ENCODE data around the gene RPL6. TPM values are rescaled to one million over a fixed set of nuclear protein-coding genes. Genes with fewer than 3 reads are reported as not detected.
"Not testable (repeated sequence)": the region's sequence is repeated elsewhere in the genome, so short reads cannot be mapped to it uniquely, and the experiment has no call there.

Gene RPL6
- total RNA-seq, 1 donor from 2014 or later = 896 TPM

DNA sequence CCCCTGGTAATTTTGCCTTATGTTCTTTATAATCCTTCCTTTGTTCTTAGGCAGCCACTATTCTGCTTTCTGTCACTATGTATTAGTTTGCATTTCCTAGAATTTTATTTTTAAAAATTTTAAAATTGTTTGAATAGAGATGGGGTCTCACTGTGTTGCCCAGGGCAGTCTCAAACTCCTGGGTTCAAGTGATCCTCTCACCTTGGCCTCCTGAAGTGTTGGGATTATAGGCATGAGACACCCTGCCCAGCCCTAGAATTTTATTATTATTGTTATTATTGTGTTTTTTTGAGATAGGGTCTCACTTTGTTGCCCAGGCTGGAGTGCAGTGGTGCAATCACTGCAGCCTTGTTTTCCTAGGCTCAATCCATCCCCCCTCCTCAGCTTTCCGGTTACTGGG lies 12.0 kb upstream of the RPL6 start:
- no peaks in the 10 kb centered on the region for H3K36me3 ChIP-seq (ENCODE audit: control insufficient read depth in 3 of 3, insufficient read depth in 3 of 3, low read length in 3 of 3)
- no peak overlapping the region for H3K27ac ChIP-seq (ENCODE audit: low read depth, low read length)
- peaks cover 30 to 52% (median 46%) of the 10 kb centered on the region in 3 donors for H3K4me1 ChIP-seq (ENCODE audit: control insufficient read depth in 3 of 3, insufficient read depth in 3 of 3, low read length in 3 of 3)
- no peak overlapping the region for H3K4me3 ChIP-seq (ENCODE audit: low read length in 3 of 3)
- no peaks in the 10 kb centered on the region for H3K9me3 ChIP-seq (ENCODE audit: control insufficient read depth in 3 of 3, low read length in 3 of 3)
- H3K9ac ChIP-seq (ENCODE audit: low read depth in 1 of 3, low read length in 3 of 3) = no peak overlapping the region
- no peaks in the 10 kb centered on the region for H3K27me3 ChIP-seq (ENCODE audit: control insufficient read depth in 3 of 3, insufficient read depth in 3 of 3, low read length in 3 of 3)

GRCh38 chr12:112420740-112421139 lies 11.3 kb upstream of the RPL6 start:
- H3K9ac ChIP-seq (ENCODE audit: low read depth in 1 of 3, low read length in 3 of 3) = no peak overlapping the region
- no peak overlapping the region for H3K4me3 ChIP-seq (ENCODE audit: low read length in 3 of 3)
- H3K4me1 ChIP-seq (ENCODE audit: control insufficient read depth in 3 of 3, insufficient read depth in 3 of 3, low read length in 3 of 3) = peaks cover 30 to 52% (median 46%) of the 10 kb centered on the region in 3 donors
- no peak overlapping the region for H3K27ac ChIP-seq (ENCODE audit: low read depth, low read length)
- H3K27me3 ChIP-seq (ENCODE audit: control insufficient read depth in 3 of 3, insufficient read depth in 3 of 3, low read length in 3 of 3) = no peaks in the 10 kb centered on the region
- no peaks in the 10 kb centered on the region for H3K9me3 ChIP-seq (ENCODE audit: control insufficient read depth in 3 of 3, low read length in 3 of 3)
- no peaks in the 10 kb centered on the region for H3K36me3 ChIP-seq (ENCODE audit: control insufficient read depth in 3 of 3, insufficient read depth in 3 of 3, low read length in 3 of 3)

DNA sequence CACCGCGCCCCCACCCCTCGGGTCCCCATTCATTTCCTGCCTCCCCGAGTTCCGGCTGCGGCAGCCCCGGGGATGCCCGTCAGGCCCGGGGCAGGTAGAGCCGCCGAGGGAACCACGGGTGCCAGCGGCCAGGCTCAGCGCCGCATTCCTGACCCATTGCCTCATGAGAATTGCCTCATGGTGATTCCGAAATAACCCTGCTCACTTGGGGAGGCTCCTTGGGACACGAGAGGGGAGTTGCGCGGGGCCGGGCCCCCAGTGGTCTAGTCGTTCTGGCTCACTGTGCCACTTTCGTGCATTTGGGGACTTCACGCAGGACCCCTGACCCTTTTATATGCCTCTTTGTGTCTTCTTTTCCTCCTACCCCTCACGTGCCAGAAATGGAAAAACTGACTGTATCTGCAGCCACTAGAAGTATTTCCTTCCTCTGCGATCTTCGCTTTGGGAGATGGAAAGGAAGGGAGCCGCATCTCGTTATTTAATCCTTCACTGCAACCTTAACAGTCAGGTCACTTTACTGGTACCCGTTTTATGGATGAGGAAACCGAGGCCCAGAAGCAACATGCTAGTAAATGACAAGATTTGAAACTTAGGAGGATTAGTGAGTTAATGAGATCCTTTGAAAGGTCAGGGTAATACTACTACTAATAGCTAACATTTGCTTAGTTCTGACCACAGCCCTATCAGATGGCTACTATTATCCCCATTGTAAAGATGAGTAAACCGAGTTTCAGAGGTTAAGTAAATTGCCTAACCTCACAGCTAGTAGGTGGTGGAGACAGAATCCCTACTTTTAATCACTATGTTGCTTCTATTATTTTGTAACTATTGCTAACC lies 10.1 kb upstream of the RPL6 start:
- H3K27me3 ChIP-seq (ENCODE audit: control insufficient read depth in 3 of 3, insufficient read depth in 3 of 3, low read length in 3 of 3) = no peaks in the 10 kb centered on the region
- H3K4me3 ChIP-seq (ENCODE audit: low read length in 3 of 3) = peak overlapping the region; percentile 91 to 98 (median 96)
- H3K27ac ChIP-seq (ENCODE audit: low read depth, low read length) = peak overlapping the region; percentile 99
- peak overlapping the region; percentile 93 to 98 (median 95) for H3K9ac ChIP-seq (ENCODE audit: low read depth in 1 of 3, low read length in 3 of 3)
- H3K36me3 ChIP-seq (ENCODE audit: control insufficient read depth in 3 of 3, insufficient read depth in 3 of 3, low read length in 3 of 3) = no peaks in the 10 kb centered on the region
- H3K9me3 ChIP-seq (ENCODE audit: control insufficient read depth in 3 of 3, low read length in 3 of 3) = no peaks in the 10 kb centered on the region
- peaks cover 30 to 47% (median 39%) of the 10 kb centered on the region in 3 donors for H3K4me1 ChIP-seq (ENCODE audit: control insufficient read depth in 3 of 3, insufficient read depth in 3 of 3, low read length in 3 of 3)

DNA sequence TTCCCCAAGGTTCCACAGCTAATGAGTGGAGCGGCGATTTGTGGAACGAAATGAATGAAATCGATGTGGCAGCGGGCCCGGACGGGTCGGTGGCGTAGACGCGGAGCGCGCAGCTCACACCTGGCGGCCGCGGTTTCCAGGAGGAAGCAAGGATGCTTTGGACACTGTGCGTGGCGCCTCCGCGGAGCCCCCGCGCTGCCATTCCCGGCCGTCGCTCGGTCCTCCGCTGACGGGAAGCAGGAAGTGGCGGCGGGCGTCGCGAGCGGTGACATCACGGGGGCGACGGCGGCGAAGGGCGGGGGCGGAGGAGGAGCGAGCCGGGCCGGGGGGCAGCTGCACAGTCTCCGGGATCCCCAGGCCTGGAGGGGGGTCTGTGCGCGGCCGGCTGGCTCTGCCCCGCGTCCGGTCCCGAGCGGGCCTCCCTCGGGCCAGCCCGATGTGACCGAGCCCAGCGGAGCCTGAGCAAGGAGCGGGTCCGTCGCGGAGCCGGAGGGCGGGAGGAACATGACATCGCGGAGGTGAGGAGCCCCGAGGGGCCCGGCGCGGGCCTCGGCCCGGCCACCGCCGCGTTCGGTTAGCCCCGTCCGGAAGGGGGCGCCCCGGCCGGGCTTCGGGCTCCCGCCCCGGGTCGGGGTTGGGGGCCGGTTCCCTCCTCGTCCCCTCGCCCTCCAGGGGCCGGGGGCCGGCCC lies 9.3 kb upstream of the RPL6 start, which contains the start of gene PTPN11:
Gene PTPN11 (plus strand): TSS at position 340 of the 689 bp plus-strand sequence. CDS start 165 bp downstream, at position 505.
- no peaks in the 10 kb centered on the region for H3K27me3 ChIP-seq (ENCODE audit: control insufficient read depth in 3 of 3, insufficient read depth in 3 of 3, low read length in 3 of 3)
- H3K9me3 ChIP-seq (ENCODE audit: control insufficient read depth in 3 of 3, low read length in 3 of 3) = no peaks in the 10 kb centered on the region
- peak within 1 kb of the TSS; percentile 91 to 98 (median 96) for H3K4me3 ChIP-seq (ENCODE audit: low read length in 3 of 3)
- H3K4me1 ChIP-seq (ENCODE audit: control insufficient read depth in 3 of 3, insufficient read depth in 3 of 3, low read length in 3 of 3) = peaks cover 30 to 39% (median 32%) of the 10 kb centered on the region in 3 donors
- peak within 1 kb of the TSS; percentile 93 to 98 (median 95) for H3K9ac ChIP-seq (ENCODE audit: low read depth in 1 of 3, low read length in 3 of 3)
- peak within 1 kb of the TSS; percentile 99 for H3K27ac ChIP-seq (ENCODE audit: low read depth, low read length)
- no peaks in the 10 kb centered on the region for H3K36me3 ChIP-seq (ENCODE audit: control insufficient read depth in 3 of 3, insufficient read depth in 3 of 3, low read length in 3 of 3)

DNA sequence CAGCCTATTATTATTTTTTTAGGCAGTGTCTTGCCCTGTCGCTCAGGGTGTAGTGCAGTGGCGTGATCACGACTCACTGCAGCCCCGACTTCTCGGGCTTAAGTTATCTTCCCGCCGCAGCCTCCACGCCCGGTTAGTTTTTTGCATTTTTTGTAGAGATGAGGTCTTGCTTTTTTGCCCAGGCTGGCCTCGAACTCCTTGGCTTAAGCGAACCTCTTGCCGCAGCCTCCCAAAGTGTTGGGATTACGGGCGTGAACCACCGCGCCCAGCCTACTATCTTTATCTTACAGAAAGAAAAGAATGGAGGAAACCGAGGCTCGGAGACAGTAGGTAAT lies 8.8 kb upstream of the RPL6 start:
- Histone ChIP-seq H3K9me3 (ENCODE audit: control insufficient read depth in 3 of 3, low read length in 3 of 3) (no peaks in the 10 kb centered on the region), H3K27ac (ENCODE audit: low read depth, low read length) (peak overlapping the region; percentile 99), H3K36me3 (ENCODE audit: control insufficient read depth in 3 of 3, insufficient read depth in 3 of 3, low read length in 3 of 3) (no peaks in the 10 kb centered on the region), H3K4me1 (ENCODE audit: control insufficient read depth in 3 of 3, insufficient read depth in 3 of 3, low read length in 3 of 3) (peaks cover 27 to 34% (median 29%) of the 10 kb centered on the region in 3 donors), H3K9ac (ENCODE audit: low read depth in 1 of 3, low read length in 3 of 3) (peak overlapping the region; percentile 91 to 98 (median 95)), H3K27me3 (ENCODE audit: control insufficient read depth in 3 of 3, insufficient read depth in 3 of 3, low read length in 3 of 3) (no peaks in the 10 kb centered on the region), H3K4me3 (ENCODE audit: low read length in 3 of 3) (peak overlapping the region; percentile 91 to 98 (median 96))

GRCh38 chr12:112415457-112415856 lies 6.1 kb upstream of the RPL6 start:
- not testable (repeated sequence) for H3K27ac ChIP-seq (ENCODE audit: low read depth, low read length); H3K36me3 ChIP-seq (ENCODE audit: control insufficient read depth in 3 of 3, insufficient read depth in 3 of 3, low read length in 3 of 3); H3K9ac ChIP-seq (ENCODE audit: low read depth in 1 of 3, low read length in 3 of 3); H3K27me3 ChIP-seq (ENCODE audit: control insufficient read depth in 3 of 3, insufficient read depth in 3 of 3, low read length in 3 of 3); H3K4me3 ChIP-seq (ENCODE audit: low read length in 3 of 3); H3K9me3 ChIP-seq (ENCODE audit: control insufficient read depth in 3 of 3, low read length in 3 of 3)
- H3K4me1 ChIP-seq (ENCODE audit: control insufficient read depth in 3 of 3, insufficient read depth in 3 of 3, low read length in 3 of 3) = peaks cover 12 to 20% (median 14%) of the 10 kb centered on the region in 3 donors

- Histone ChIP-seq H3K27ac (ENCODE audit: low read depth, low read length) (no peak overlapping the region), H3K9ac (ENCODE audit: low read depth in 1 of 3, low read length in 3 of 3) (no peak overlapping the region), H3K4me3 (ENCODE audit: low read length in 3 of 3) (no peak overlapping the region)
Observed at GRCh38 chr12:112413855-112414625, 4.6 kb upstream of the RPL6 start.

DNA sequence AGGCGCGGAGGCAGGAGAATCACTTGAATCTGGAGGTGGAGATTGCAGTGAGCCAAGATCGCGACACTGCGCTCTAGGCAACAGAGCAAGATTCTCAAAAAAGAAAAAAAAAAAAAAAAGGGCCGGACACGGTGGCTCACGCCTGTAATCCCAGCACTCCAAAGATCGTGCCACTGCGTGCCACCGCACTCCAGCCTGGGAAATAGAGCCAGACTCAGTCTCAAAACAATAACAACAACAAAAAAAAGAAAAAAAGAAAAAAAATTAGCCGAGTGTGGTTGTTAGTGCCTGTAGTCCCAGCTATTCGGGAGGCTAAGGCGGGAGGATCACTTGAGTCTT lies 470 bp upstream of the RPL6 start:
- no peak overlapping the region for H3K9ac ChIP-seq (ENCODE audit: low read depth in 1 of 3, low read length in 3 of 3)
- H3K27ac ChIP-seq (ENCODE audit: low read depth, low read length) = peak overlapping the region; percentile 82
- peaks cover 3 to 19% (median 7%) of the 10 kb centered on the region in 3 donors for H3K4me1 ChIP-seq (ENCODE audit: control insufficient read depth in 3 of 3, insufficient read depth in 3 of 3, low read length in 3 of 3)
- peak overlapping the region in 2 of 3 donors; percentile 84 to 96 for H3K4me3 ChIP-seq (ENCODE audit: low read length in 3 of 3)
- peaks cover 21 to 30% (median 28%) of the 10 kb centered on the region in 3 donors for H3K36me3 ChIP-seq (ENCODE audit: control insufficient read depth in 3 of 3, insufficient read depth in 3 of 3, low read length in 3 of 3)
- H3K27me3 ChIP-seq (ENCODE audit: control insufficient read depth in 3 of 3, insufficient read depth in 3 of 3, low read length in 3 of 3) = no peaks in the 10 kb centered on the region
- H3K9me3 ChIP-seq (ENCODE audit: control insufficient read depth in 3 of 3, low read length in 3 of 3) = no peaks in the 10 kb centered on the region

More at GRCh38 chr12:112413855-112414625, 4.6 kb upstream of the RPL6 start:
- Histone ChIP-seq H3K9me3 (ENCODE audit: control insufficient read depth in 3 of 3, low read length in 3 of 3) (no peaks in the 10 kb centered on the region), H3K36me3 (ENCODE audit: control insufficient read depth in 3 of 3, insufficient read depth in 3 of 3, low read length in 3 of 3) (no peaks in the 10 kb centered on the region), H3K27me3 (ENCODE audit: control insufficient read depth in 3 of 3, insufficient read depth in 3 of 3, low read length in 3 of 3) (no peaks in the 10 kb centered on the region), H3K4me1 (ENCODE audit: control insufficient read depth in 3 of 3, insufficient read depth in 3 of 3, low read length in 3 of 3) (peaks cover 5 to 11% (median 5%) of the 10 kb centered on the region in 3 donors)

GRCh38 chr12:112408621-112409020 lies 784 bp downstream of the RPL6 start:
- Histone ChIP-seq H3K36me3 (ENCODE audit: control insufficient read depth in 3 of 3, insufficient read depth in 3 of 3, low read length in 3 of 3) (peaks cover 28 to 40% (median 34%) of the 10 kb centered on the region in 3 donors), H3K9me3 (ENCODE audit: control insufficient read depth in 3 of 3, low read length in 3 of 3) (no peaks in the 10 kb centered on the region), H3K27me3 (ENCODE audit: control insufficient read depth in 3 of 3, insufficient read depth in 3 of 3, low read length in 3 of 3) (no peaks in the 10 kb centered on the region), H3K27ac (ENCODE audit: low read depth, low read length) (peak overlapping the region; percentile 82), H3K4me1 (ENCODE audit: control insufficient read depth in 3 of 3, insufficient read depth in 3 of 3, low read length in 3 of 3) (peaks cover 3 to 19% (median 7%) of the 10 kb centered on the region in 3 donors), H3K4me3 (ENCODE audit: low read length in 3 of 3) (peak overlapping the region; percentile 84 to 98 (median 96)), H3K9ac (ENCODE audit: low read depth in 1 of 3, low read length in 3 of 3) (peak overlapping the region; percentile 91 to 96 (median 93))

Measured in skeletal muscle tissue (tissue), 4 donors.